H54 (cell line): ENCODE measurements around the gene SUMF1.

Source experiments
- DNase-seq: peaks from one replicate; pipeline ENCODE4 v3.0.0; 2011; ENCODE audit warnings: low spot score, mixed read lengths; ENCODE audit not compliant: insufficient read length
- FAIRE-seq: peaks from 3 replicates; lab custom pipeline; 2011; peaks lifted over from hg19 to GRCh38; lab: Jason Lieb, UNC
- POLR2A ChIP-seq: IDR thresholded peaks from 2 replicates; pipeline ENCODE4 v1.6.1; 2011; ENCODE audit warnings: low read depth, mild to moderate bottlenecking, low read length

SUMF1 gene

GRCh38 chr3:4409415-4409814 is 57.7 kb downstream of the SUMF1 start:
- no peak for FAIRE-seq
- TF ChIP-seq POLR2A = no peak
- no peak for DNase-seq

GRCh38 chr3:4408958-4409357 is 58.1 kb downstream of the SUMF1 start:
- no peak for FAIRE-seq

DNA sequence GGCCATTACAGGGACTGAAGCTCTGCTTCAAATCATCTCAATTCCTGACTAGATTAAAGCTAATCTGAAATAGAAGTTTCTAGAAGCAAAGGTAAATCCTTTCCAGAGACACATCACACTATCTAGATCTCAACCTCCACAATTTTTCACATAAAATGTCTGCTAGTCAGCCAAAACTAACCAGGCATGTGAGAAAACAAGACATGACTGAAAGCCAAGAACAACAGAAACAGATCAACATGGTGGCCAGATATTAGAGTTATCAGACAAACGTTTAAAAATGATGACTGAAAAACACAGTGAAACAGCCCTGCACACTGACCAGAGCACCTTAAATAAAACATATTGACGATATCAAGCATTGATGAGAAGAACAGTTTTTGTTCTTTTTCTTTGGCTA is 59.1 kb downstream of the SUMF1 start:
- FAIRE-seq = no peak
- TF ChIP-seq POLR2A = no peak
- DNase-seq = no peak

More at GRCh38 chr3:4408958-4409357, 58.1 kb downstream of the SUMF1 start:
- TF ChIP-seq POLR2A = no peak
- DNase-seq = no peak

GRCh38 chr3:4406746-4407568 is 60.1 kb downstream of the SUMF1 start:
- FAIRE-seq = no peak
- DNase-seq = no peak
- no peak for TF ChIP-seq POLR2A

GRCh38 chr3:4404881-4405280 is 62.2 kb downstream of the SUMF1 start:
- TF ChIP-seq POLR2A = no peak
- FAIRE-seq = no peak

GRCh38 chr3:4401441-4401840 is 65.6 kb downstream of the SUMF1 start:
- TF ChIP-seq POLR2A = no peak
- FAIRE-seq = no peak
- DNase-seq = no peak

More at GRCh38 chr3:4404881-4405280, 62.2 kb downstream of the SUMF1 start:
- DNase-seq = no peak

DNA sequence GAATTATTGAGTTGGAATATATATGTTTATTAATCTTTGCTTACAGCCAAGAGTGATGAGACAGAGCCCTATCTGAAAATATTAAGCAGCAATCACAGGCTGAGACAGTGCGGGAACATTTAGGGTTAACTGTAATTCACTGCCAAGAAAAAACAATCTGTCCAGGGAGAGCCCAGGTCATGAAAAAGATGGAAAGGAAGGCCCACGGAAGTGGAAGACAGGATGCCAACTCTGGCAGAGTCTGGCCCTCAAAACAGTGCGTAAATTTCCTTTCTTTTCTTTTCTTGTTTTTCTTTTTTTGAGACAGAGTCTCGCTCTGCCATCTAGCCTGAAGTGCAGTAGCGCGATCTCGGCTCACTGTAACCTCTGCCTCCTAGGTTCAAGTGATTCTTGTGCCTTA is 67.6 kb downstream of the SUMF1 start:
- FAIRE-seq (no peak), DNase-seq (no peak)
- TF ChIP-seq POLR2A = no peak

GRCh38 chr3:4398941-4399245 is 68.2 kb downstream of the SUMF1 start:
- no peak for TF ChIP-seq POLR2A
- FAIRE-seq = no peak
- DNase-seq = no peak

GRCh38 chr3:4398120-4398940 is 68.7 kb downstream of the SUMF1 start:
- no peak for DNase-seq
- FAIRE-seq = no peak
- no peak for TF ChIP-seq POLR2A

DNA sequence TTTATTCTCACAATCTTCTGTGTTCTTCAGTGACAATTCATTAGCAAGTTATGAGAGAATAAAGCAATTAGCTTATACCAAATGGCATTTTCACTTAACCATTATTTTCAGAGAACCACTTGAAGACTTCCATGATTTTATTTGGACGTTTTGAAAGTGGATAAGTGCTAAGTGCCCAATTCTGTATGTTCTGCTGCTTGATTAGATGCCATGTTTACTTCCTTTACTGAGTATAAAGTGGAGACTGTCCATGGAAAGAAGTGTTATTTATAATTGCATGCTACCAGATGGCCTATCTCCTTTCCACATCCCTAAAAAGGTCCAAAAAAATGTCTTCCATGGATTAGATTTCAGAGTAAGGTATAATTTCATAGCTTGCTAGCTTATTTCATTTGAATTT is 69.6 kb downstream of the SUMF1 start:
- FAIRE-seq = no peak
- TF ChIP-seq POLR2A = no peak
- no peak for DNase-seq

GRCh38 chr3:4396542-4396941 is 70.5 kb downstream of the SUMF1 start:
- no peak for TF ChIP-seq POLR2A
- peak; percentile 15 for FAIRE-seq
- DNase-seq = no peak

DNA sequence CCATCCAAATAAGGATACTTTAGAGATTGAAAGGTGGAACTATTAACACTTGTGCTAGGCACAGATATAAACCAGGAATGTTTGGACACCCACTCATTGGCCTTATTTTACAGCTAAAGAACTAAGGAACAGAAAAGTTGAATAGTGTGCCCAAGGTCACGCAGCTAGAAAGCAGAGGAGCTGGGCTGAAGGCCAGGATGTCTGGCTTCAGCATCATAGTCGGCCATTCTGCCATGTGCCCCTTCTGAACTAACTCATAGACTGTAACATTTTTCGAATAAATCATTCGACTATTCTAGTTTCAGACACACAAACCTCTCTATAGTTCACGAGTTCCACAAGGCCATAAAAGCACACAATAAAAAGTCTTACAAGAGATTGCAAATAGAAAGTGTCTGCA is 71.1 kb downstream of the SUMF1 start:
- TF ChIP-seq POLR2A = no peak
- FAIRE-seq (no peak), DNase-seq (no peak)

- FAIRE-seq (no peak), DNase-seq (no peak)
- TF ChIP-seq POLR2A = no peak
Measured at GRCh38 chr3:4395448-4395847, 71.6 kb downstream of the SUMF1 start.

GRCh38 chr3:4394567-4394966 is 72.5 kb downstream of the SUMF1 start:
- no peak for DNase-seq
- TF ChIP-seq POLR2A = no peak
- FAIRE-seq = no peak
